Vagina (tissue), 2 donors: ENCODE data around the gene PPP2R2C.

Source experiments
- POLR2A ChIP-seq, 2 donors: fragments of 450-650 bp; IDR thresholded peaks; one replicate each; pipeline ENCODE4 v1.6.1; 2017; ENCODE audit warnings: antibody characterized with exemption in 2 of 2, mild to moderate bottlenecking in 2 of 2, moderate library complexity in 2 of 2
- POLR2AphosphoS5 ChIP-seq, 2 donors: sonication (generic); formaldehyde crosslinking; IDR thresholded peaks; one replicate each; pipeline ENCODE4 v1.9.0; 2017; ENCODE audit warnings: antibody characterized with exemption in 2 of 2, mild to moderate bottlenecking in 2 of 2, low read depth in 1 of 2; ENCODE audit not compliant: insufficient read depth in 1 of 2
- TF ChIP-seq, protein P1 (sequence below), 3 experiments: fragments of 450-650 bp in 2 of 3; fragments of 200-600 bp in 1 of 3; sonication (generic) in 1 of 3; IDR thresholded peaks; one replicate each; pipeline ENCODE4 v1.5.1; 2017 to 2019; ENCODE audit warnings: antibody characterized with exemption in 3 of 3, mild to moderate bottlenecking in 2 of 3, moderate library complexity in 2 of 3

DNA sequence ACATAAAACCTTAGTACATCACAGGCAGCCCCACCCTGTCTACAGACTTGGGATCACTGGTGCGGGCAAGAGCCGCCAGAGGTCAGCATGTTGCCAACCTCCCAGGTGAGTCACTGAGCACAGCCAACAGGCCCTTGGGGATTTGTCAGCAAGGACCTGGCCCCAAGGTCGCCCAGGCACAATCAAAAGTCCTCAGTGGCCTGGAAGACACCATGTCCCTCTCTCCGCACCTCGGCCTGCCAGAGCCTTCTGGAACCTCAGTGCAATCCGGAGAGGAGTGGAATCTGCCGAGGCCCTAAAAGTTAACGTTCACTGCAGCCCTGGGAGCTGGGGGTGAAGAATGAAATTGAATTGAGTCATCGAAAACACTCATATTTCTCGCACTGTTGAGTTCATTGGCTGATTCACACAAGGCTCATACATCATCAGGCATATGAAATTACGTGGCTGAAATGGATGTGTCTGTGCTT, 128.4 kb downstream of the PPP2R2C start:
- TF ChIP-seq, protein P1, sequence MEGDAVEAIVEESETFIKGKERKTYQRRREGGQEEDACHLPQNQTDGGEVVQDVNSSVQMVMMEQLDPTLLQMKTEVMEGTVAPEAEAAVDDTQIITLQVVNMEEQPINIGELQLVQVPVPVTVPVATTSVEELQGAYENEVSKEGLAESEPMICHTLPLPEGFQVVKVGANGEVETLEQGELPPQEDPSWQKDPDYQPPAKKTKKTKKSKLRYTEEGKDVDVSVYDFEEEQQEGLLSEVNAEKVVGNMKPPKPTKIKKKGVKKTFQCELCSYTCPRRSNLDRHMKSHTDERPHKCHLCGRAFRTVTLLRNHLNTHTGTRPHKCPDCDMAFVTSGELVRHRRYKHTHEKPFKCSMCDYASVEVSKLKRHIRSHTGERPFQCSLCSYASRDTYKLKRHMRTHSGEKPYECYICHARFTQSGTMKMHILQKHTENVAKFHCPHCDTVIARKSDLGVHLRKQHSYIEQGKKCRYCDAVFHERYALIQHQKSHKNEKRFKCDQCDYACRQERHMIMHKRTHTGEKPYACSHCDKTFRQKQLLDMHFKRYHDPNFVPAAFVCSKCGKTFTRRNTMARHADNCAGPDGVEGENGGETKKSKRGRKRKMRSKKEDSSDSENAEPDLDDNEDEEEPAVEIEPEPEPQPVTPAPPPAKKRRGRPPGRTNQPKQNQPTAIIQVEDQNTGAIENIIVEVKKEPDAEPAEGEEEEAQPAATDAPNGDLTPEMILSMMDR (IDR thresholded peaks at IDR 0.05): no peak
- TF ChIP-seq POLR2A (IDR thresholded peaks at IDR 0.05) (no peak), POLR2AphosphoS5 (IDR thresholded peaks at IDR 0.05; ENCODE audit: insufficient read depth in 1 of 2, low read depth in 1 of 2) (peak in 1 of 2 donors; percentile 45)
